OCI-LY7 (cell line): ENCODE data around the gene HPGDS. TPM values are rescaled to one million over a fixed set of nuclear protein-coding genes. Genes with fewer than 3 reads are reported as not detected.

Experiments
- BruUV-seq: library from RNA; stranded (reverse); fragments of 400-500 nt; replicated peaks from 2 replicates; lab custom pipeline; 2021; lab: Mats Ljungman, UMichigan
- CTCF ChIA-PET: fragments of 300-600 bp; sonication (Branson Sonifier 250); formaldehyde crosslinking; loops from one replicate; lab custom pipeline; 2022; ENCODE audit warnings: antibody characterized with exemption; ENCODE audit not compliant: unreplicated experiment; lab: Charles Lee
- POLR2A ChIA-PET: fragments of 300-600 bp; sonication (Branson Sonifier 250); formaldehyde crosslinking; loops from one replicate; lab custom pipeline; 2022; ENCODE audit warnings: antibody characterized with exemption; lab: Charles Lee
- DNase-seq: peaks from one replicate; pipeline ENCODE4 v3.0.0-alpha.2; 2015; ENCODE audit warnings: low spot score
- H2AFZ ChIP-seq: fragments of 200-600 bp; sonication (generic), shearing (Covaris generic); 2 replicates; pipeline ENCODE4 v1.6.1; 2014; ENCODE audit warnings: mild to moderate bottlenecking, antibody characterized with exemption, low read length, moderate library complexity
- H3K27ac ChIP-seq: fragments of 200-600 bp; sonication (generic); 2 replicates; pipeline ENCODE4 v1.5.1; 2014; ENCODE audit warnings: mixed run types, low read depth, mild to moderate bottlenecking, moderate library complexity, low read length, inconsistent platforms; ENCODE audit not compliant: poor library complexity, severe bottlenecking
- H3K36me3 ChIP-seq: fragments of 200-600 bp; sonication (generic); 2 replicates; pipeline ENCODE4 v1.6.1; 2014; ENCODE audit warnings: mild to moderate bottlenecking, antibody characterized with exemption, low read length, moderate library complexity, mixed read lengths; ENCODE audit not compliant: insufficient read depth
- H3K4me1 ChIP-seq: fragments of 200-600 bp; sonication (generic); 2 replicates; pipeline ENCODE4 v1.5.1; 2014; ENCODE audit warnings: mild to moderate bottlenecking, low read length; ENCODE audit not compliant: insufficient read depth, poor library complexity, severe bottlenecking
- H3K4me2 ChIP-seq: fragments of 200-600 bp; sonication (generic); 2 replicates; pipeline ENCODE4 v1.6.1; 2014; ENCODE audit warnings: mild to moderate bottlenecking, low read length
- H3K4me3 ChIP-seq: fragments of 200-600 bp; sonication (generic); 2 replicates; pipeline ENCODE4 v1.5.1; 2014; ENCODE audit warnings: mild to moderate bottlenecking, low read depth, low read length; ENCODE audit not compliant: poor library complexity, severe bottlenecking
- H3K79me2 ChIP-seq: fragments of 200-600 bp; sonication (generic); 2 replicates; pipeline ENCODE4 v1.6.1; 2016; ENCODE audit warnings: low read depth, mild to moderate bottlenecking, low read length, moderate library complexity, mixed read lengths; ENCODE audit not compliant: insufficient read depth
- H3K9me2 ChIP-seq: fragments of 200-600 bp; sonication (generic); 2 replicates; pipeline ENCODE4 v1.6.1; 2016; ENCODE audit warnings: mild to moderate bottlenecking, low read length, mixed read lengths; ENCODE audit not compliant: insufficient read depth
- H3K9me3 ChIP-seq: fragments of 200-600 bp; sonication (generic); 2 replicates; pipeline ENCODE4 v1.6.1; 2014; ENCODE audit warnings: mild to moderate bottlenecking, mixed run types, low read length, mixed read lengths
- H4K20me1 ChIP-seq: fragments of 200-600 bp; sonication (generic); 2 replicates; pipeline ENCODE4 v1.6.1; 2014; ENCODE audit warnings: mild to moderate bottlenecking, antibody characterized with exemption, low read length, moderate library complexity, mixed read lengths; ENCODE audit not compliant: insufficient read depth
- CTCF ChIP-seq: fragments of 200-600 bp; sonication (generic); conservative IDR thresholded peaks from 2 replicates; pipeline ENCODE4 v1.5.1; 2014; ENCODE audit warnings: mild to moderate bottlenecking, antibody characterized with exemption, low read length, moderate library complexity, mixed read lengths
- EZH2phosphoT487 ChIP-seq: fragments of 200-600 bp; sonication (generic); IDR thresholded peaks from 2 replicates; pipeline ENCODE4 v1.6.1; 2018; ENCODE audit warnings: low read depth, borderline replicate concordance, mild to moderate bottlenecking, mixed run types, antibody characterized with exemption, low read length, moderate library complexity, mixed read lengths
- intact Hi-C: fragments of 100-400 bp; cut with micrococcal nuclease; formaldehyde crosslinking; loops from one replicate; pipeline ENCODE4 v1.10.0; 2022; ENCODE audit not compliant: unreplicated experiment
- total RNA-seq, 2 experiments: library from RNA; depleted of rRNA in 1 of 2; stranded (reverse); fragments of >200 nt in 1 of 2; shearing (Covaris generic) in 1 of 2; gene quantifications; 2 replicates each; pipeline ENCODE4 v1.2.3, GENCODE V29; 2014 to 2022

The HPGDS gene
- total RNA-seq, 2 experiments from 2014 or later: not detected

GRCh38 chr4:94251094-94251493 is 91.5 kb downstream of the HPGDS start:
- Histone ChIP-seq H3K27ac (no peak overlapping the region), H3K9me3 (no peaks in the 10 kb centered on the region), H3K4me1 (no peaks in the 10 kb centered on the region), H2AFZ (no peak overlapping the region), H4K20me1 (no peaks in the 10 kb centered on the region), H3K4me3 (no peak overlapping the region), H3K79me2 (peaks cover 4% of the 10 kb centered on the region; the same call in 1 of the 2 replicates), H3K9me2 (no peaks in the 10 kb centered on the region), H3K36me3 (peaks cover 91% of the 10 kb centered on the region), H3K4me2 (no peak overlapping the region)
- POLR2A ChIA-PET: interaction anchor here (0.6 kb wide), 1 partner anchor 39 kb away, joined by 4 read pairs; no protein-coding TSS in a partner anchor
- CTCF ChIA-PET: no interaction called here
- intact Hi-C loops: no loop called here
- BruUV-seq: no TSS peak
- TF ChIP-seq CTCF: no peak
- TF ChIP-seq EZH2phosphoT487: no peak
- no peak for DNase-seq

Other genes with a start within 250 kb of the HPGDS start
- 29.9 and 33.9 TPM in 2 replicates for gene SMARCAD1, start 135.0 kb downstream of the HPGDS start, total RNA-seq (2014; rRNA removed; shearing (Covaris generic))
- gene SMARCAD1, start 135.0 kb downstream of the HPGDS start, total RNA-seq (2022): 43.9 and 47.5 TPM in 2 replicates
- gene PDLIM5, start 109.1 kb upstream of the HPGDS start, total RNA-seq (2014; rRNA removed; shearing (Covaris generic)): 6.3 and 10.3 TPM in 2 replicates
- 12.6 and 15.2 TPM in 2 replicates for gene PDLIM5, start 109.1 kb upstream of the HPGDS start, total RNA-seq (2022)